GM03348 (cell line): ENCODE measurements around the gene DNAH6.
"Not testable (repeated sequence)": the region's sequence is repeated elsewhere in the genome, so short reads cannot be mapped to it uniquely, and the experiment has no call there.

Source experiments
- DNase-seq: peaks from one replicate; pipeline ENCODE4 v3.0.0; 2012; ENCODE audit warnings: low spot score

DNAH6 gene, protein sequence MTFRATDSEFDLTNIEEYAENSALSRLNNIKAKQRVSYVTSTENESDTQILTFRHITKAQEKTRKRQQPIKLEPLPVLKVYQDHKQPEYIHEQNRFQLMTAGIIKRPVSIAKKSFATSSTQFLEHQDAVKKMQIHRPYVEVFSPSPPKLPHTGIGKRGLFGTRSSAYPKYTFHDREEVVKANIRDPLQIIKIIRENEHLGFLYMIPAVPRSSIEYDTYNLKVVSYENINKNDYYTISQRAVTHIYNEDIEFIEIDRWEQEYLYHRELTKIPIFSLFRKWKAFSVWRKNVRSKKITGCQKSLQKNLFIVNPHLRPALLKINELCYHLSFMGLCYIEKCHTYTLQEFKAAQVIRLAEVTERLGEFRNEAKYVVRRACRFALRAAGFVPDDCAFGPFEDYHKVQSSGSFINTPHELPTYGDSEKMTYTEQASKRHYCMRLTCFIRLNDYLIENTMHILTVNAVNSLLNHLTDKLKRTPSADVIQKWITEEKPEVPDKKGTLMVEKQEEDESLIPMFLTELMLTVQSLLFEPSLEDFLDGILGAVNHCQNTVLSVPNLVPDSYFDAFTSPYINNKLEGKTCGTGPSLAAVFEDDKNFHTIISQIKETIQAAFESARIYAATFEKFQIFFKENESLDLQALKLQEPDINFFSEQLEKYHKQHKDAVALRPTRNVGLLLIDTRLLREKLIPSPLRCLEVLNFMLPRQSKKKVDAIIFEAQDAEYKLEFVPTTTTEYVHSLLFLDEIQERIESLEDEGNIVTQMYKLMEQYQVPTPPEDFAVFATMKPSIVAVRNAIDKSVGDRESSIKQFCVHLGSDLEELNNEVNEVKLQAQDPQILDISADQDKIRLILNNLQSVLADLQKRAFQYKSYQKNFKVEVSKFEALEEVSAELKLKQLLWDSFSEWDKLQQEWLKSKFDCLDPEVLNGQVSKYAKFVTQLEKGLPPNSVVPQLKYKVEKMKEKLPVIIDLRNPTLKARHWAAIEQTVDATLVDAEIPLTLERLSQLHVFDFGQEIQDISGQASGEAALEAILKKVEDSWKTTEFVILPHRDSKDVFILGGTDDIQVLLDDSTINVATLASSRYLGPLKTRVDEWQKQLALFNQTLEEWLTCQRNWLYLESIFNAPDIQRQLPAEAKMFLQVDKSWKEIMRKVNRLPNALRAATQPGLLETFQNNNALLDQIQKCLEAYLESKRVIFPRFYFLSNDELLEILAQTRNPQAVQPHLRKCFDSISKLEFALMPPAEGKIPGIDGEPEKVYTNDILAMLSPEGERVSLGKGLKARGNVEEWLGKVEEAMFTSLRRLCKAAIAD (N-terminal part only)

DNA sequence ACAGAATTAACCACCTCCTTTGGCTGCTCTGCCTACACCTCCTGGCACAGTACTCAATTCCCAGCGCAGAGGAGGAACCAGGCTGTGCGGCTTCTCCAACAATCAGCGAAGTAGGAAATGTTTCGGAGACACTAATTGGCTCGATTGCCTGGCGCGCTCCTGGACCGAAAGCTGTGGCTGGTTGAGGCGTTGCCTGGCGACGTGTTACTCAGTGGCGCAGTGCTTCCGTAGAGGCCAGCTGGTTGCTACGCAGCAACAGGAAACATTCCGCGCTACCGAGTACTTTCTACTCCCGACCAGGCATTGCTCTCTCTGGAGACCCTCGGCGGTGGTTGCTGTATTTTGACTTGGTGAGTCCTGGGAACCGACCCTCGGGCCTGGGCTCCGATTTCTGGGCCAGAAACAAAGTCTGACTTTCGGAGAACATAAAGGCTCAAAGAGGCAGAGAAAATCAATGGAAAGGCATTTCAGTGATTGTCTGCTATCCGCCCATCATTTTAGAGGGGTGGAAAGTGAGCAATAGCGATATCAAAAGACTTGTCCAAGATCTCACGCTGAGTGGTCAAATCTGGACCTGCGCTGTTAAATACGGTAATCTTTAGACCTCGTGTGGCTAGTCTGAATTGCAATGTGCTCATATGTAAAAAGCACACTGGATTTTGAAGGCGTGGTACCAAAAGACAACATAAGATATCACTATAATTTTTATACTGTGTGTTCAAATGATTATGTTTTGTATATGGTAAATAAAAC, at the start of gene DNAH6:
DNAH6 (plus strand) TSS at position 265 of the 753 bp plus-strand sequence. CDS start 1,329 bp downstream, outside the sequence.
- DNase-seq: peak; percentile 94

DNA sequence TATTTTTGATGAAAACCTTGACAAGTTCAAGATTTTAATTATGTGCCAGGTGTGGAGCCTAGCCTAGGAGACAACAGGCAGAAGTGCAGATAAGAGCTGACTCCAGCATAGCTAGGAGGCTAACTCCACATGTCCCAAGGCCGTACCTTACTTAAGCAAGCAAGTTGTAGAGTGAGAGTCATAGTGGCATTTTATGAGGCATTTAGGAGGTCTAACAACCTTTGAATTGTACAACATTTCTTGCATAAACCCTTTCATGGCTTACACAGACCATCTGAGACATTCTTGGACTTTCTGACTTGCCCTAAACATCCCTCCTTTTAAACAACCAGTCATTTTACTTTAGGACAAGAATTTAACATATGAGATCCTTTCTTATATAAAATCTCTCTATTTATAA, 48.9 kb upstream of the DNAH6 start:
- DNase-seq: no peak

DNA sequence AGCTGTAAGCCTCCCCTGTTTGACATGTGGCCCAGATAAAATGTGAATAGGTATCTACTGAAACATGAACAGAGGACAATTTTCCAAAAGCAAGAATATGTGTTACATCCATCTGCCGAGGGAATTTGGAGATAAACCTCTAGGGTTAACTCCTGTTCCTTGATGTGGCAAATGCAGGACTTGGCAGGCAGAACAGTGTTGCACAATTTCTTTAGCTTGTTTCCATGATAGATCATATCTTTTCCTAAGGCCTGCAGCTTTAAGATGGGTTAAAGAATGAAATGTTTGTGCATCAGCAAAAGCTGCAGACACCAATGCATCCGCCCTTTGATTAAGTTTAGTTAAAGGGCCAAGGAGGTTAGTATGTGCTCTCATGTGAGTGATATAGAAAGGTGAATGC, 43.9 kb upstream of the DNAH6 start:
- DNase-seq: not testable (repeated sequence)

DNA sequence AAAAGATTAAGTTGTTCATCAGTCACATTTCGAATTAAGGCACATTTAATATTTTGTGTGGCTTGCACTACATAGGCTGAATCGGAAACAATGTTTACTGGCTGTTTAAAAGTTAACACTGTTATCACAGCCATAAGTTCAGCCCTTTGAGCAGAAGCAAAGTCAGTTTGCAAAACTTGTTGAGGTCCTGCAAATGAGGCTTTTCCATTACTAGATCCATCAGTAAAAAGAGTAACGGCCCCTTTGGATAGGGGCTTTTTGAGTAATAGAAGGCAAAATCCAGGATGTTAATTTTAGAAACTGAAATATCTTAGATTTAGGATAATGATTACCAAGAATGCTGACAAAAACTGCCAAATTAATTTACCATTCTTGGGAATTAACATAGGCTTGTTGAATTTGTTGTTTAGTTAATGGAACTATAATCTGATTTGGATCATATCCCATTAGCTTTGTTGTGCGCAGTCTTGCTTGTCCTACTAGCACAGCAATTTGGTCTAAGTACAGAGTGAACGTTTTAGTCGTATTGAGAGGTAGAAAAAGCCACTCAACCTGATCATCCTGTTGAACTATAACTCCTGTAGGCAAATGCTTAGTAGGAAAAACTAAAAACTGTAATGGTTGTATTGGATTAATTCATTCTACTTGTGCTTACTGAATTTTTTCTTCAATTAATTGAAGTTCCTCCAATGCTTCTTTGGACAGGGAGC, 43.3 kb upstream of the DNAH6 start:
- DNase-seq: no peak

DNA sequence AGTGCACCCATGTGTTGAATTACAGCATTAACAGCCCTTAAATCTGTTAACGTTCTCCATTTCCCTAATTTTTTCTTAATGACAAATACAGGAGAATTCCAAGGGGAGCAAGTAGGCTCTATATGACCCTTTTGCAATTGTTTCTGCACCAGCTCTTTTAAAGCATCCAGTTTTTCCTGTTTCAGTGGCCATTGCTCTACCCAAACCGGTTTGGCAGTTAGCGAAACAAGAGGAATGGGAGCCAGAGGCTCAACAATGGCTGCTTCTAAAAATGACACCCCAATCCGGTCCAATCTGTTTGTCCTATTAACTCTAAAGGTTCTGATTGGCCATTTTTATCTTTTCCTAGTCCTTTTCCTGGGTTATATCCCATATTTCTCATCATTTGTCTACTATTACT, 42.1 kb upstream of the DNAH6 start:
- no peak for DNase-seq

DNA sequence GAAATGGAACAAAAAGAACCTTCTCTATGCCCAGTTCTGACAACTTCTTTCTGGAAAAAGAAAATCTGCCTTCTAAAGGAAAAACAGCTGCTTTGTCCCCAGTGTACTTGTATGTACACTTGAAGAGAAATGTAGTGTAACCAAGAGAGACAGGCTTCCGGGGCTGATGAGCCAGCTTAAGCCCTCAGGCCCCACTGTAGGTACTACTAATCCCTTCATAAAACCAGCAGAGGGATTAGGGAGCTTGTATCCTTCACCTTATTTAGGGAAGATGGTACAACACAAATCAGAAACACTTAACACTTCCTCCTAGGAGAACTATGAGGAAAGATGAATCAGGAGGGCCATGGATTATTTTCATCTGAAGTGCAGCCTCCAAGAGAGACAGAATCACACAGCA, 38.4 kb upstream of the DNAH6 start:
- no peak for DNase-seq

DNA sequence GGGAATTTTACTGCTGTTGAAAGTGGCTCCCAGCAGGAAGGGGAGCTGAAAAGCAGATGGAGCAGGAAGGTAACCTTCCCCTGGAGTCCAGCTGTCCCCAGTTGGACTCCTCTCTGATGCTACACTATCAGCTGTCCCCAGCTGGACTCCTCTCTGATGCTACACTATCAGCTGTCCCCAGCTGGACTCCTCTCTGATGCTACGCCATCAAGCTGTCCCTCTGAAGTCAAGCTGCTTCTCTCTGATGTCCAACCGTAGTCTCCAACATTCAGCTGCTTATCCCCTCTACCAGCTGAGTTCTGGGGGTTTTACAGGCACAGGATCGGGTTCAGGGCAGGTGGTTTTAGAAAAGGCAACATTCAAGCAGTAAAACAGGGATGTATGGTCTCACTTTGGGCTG, 37.4 kb upstream of the DNAH6 start:
- no peak for DNase-seq

DNA sequence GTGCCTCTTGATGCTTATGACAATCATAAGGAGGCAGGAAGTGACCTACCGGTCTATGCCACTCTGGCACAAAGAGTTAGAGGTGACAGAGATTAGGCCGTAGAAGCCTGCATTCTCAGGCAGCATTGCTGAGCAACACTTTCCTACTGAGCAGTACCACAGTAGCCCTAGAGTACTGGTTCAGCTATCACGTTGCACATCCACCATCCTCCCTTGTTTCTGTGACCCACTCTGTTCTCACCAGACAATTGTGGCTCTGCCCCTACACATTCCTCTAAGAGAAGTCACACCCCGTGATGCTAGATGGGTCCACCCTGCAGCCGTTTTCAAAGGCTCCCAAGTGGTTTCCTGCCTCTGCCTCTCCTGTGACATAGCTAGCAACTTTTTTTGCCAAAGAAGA, 34.6 kb upstream of the DNAH6 start:
- DNase-seq: peak; percentile 76

DNA sequence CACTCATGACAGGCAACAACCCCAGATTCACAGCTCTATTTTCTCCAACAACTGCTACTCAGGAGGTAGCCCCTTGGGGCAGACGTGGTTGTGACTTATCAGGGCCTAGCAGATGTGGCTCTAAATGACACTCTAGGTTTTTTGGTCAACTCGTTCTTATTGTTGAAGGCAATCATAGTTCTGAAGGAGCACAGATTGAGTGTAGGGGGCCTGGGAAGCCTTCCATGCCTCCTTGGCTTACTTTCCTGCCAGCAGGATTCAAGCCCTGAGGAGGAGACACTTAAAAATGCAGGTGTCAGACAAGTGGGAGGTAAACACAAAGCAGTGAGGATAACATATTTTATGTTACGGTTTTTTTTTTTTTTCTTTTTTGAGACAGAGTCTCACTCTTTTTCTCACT, 33.7 kb upstream of the DNAH6 start:
- no peak for DNase-seq

DNA sequence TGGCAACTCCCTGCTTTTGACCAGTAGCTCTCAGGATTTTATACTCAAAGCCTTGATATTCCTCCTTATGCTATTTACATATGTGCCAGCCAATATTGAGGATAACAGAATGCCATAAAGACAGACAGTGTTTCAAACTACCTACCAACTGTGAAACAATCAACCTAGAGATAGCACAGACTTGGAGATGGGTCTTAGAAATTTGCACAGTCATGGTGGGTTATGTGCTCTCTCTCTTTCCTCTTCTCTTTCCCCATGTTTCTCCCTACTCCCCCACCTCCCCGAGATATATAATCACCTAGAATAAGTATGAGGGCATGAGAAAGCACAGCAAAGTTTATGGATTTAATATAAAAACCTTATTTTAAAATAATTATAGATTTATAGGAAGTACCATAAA, 33.0 kb upstream of the DNAH6 start:
- DNase-seq: no peak

DNA sequence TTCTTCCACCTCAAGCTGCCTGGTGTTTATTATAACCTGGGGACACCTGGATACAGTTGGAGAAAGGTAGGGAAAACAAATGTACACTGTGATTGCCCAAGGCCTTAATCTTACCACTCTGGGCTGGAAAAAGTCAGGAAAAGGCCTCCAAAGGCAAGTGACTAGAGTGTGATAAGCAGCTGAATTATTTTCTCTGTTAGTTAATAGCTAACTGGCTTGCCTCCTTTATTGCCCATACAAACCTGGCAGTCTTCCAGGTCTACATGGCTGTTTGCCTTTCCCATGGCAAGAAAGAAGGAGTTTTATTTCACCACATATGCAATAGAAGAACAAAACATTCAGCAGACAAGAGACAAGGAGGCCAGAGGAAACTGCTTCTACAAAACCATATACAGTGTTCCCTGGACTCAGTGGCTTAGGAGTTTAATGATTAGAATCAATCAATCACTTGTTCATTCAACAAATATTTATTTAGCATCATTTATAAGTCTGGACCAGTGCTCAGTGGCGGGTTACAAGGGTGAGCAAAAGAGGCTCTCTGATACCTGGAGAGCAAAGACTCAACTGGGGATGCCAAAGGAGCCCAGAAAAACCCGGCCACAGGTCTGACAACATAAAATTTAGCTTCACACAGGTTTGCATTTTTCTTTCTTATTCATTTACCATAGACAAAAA, 29.7 kb upstream of the DNAH6 start:
- DNase-seq: no peak

DNA sequence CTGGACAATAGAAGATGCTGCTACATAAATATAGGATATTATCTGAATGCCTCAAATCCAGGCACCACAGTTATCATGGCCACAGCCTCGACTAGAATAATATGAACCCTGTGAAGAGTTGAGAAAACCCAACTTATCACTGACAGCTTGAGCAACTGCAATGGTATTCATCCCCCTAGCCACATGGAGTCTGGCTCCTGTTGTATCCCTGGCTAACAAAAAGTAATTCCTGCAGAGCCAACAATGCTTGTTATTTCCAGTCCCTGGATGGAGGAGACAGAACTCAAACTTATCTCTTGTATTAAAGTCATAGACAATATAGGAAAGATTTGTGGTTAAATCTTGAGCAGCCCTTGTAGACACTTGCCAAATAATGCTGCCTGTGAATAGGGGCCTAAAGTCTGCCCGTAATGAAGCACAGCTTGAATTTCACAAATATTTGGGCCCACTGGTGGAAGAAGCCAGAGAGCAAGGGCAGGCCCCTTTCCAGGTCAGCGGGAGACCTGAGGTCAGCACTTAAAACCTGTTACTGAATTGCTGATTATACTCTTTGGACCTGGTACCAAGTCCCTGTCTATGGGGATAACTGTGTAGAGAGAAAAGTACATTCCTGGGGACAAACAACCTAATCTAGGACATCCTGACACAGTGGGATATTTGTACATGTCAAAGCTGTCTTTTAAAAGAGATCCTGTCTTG, 28.9 kb upstream of the DNAH6 start:
- peak; percentile 55 for DNase-seq

DNA sequence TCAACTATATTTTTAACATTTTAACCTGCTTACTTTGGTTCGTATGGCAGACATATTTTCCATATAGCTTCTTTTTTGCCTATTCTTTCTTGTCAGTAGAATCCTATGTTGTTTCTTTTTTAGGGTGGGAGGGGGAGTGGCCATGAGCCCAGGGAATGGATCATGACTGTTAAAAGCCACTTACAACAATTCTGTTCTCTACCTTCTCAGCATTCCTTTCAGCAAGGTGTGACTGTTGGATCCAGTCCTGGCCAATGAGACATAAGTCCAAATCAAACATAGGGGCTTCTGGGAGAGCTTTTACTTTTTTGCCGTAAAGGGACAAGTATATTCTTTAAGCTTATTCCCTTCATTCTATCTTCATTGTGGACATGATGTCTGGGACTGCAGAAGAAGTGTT, 25.0 kb upstream of the DNAH6 start:
- DNase-seq: no peak

DNA sequence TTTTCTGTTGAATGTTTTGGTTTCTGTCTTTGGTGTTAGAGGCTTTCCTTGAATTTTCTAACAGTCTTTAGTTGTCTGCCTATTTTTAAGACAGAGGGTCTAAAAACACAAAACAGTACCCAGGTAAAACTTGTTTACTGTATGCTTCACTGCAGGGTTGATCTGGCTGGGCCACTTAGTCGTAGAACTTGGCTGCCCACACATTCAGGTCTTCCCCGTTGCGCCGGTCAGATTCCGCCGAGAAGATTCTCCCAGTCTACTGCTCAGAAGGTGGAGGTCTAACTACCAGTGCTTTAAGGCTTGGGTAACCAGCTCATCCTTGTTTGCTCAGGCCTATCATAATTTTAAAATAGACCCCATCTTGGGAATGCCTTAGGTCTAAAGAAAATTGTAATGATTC, 24.6 kb upstream of the DNAH6 start:
- DNase-seq: no peak

DNA sequence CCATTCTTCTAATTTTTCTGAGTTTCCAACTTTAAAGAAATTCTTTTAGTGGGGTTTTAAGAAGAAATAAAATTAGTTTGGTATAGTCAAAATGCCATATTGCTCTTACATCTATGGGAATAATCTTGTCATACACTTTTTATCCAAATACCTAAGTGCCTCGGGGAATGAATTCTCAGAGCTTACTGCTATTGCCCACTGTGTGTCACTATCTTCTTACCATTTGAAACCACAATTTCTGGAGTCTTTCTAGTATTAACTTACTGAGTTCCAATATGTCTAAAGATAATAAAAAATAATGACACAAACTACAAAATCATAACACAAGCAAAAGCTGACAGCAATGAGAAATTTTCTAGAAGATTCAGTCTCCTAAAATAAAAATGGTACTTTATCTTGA, 23.7 kb upstream of the DNAH6 start:
- DNase-seq: peak; percentile 21

DNA sequence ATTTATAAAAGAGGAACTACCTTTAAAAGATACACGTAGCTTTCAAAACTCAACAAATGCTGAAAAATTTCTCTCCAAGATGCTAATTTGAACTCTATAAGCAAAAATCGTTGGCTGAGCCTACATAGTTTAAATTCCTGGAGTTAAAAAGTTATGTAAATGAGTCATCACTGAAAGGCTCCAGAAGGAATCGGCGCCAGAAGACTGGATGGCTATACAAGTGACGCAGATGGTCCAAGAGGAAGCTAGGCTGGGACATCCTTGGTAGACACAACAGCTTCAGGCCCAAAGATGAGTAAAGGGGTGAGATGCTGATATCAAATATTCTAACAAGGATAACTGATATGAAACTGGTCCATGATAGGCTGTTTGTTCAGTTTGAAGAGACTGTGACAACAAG, 22.8 kb upstream of the DNAH6 start:
- peak; percentile 78 for DNase-seq

DNA sequence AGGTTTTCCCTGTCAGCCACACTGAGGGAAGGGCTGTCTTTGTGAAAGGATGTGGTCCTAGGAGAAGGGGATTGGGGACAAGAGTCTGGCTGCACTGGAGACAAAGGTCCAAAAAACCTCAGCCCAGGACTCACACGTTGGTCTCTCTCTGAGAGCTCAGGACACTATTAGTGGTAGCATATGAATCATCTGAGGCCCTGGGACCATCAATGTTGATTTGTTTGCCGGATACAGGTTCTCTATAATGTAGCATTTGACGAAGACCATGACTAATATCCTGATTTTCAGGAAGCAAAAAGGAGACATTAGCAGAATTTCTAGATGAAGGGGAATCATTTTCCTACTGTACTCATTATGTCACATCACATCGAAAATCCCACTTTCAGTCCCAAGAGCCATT, 22.2 kb upstream of the DNAH6 start:
- no peak for DNase-seq

DNA sequence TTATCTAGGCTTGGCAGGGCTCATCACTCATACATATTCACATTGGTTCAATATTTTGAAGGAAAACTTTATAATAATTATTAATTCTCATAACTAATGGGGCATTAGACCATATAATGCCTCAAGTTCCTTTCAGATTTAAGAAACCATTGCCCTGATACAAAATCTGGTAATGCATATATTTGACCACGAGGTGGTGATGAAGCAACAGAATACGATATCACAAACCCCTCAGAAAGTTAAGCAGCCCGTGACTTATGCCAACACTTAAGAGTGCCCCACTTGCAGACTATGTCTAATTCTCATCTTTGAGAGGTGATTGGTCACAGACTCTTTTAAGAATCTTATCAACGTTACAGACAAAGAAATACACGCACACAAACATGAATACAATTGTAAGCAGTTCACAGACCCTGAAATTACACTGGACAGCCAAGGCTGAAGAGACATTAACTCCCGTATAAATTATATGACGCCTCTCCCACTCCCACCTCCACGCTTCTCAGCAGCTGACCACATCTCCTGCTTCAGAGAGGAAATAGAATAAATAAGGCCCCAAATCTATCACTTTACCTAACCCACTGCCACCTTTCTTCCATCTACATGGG, 20.7 kb upstream of the DNAH6 start:
- peak; percentile 64 for DNase-seq

DNA sequence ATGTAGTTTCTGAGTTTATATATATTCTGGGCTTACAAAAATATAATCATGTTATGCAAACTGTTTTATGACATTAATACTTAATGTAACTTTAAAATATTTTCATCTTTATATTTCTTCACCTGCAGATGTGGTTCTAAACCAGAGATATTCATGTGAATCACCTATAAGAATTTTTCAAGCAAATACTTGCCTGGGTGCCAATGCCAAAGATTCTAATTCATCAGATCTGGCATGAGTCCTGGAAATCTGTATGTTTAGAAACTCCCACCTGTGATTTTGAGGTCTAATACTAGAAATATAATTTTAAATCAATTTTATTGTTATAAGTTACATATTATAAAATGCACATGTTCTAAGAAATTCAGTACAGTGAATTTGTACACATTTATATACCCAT, 19.9 kb upstream of the DNAH6 start:
- no peak for DNase-seq
